Testis (tissue), 3 donors: ENCODE measurements around the gene COL25A1. TPM values are rescaled to one million over a fixed set of nuclear protein-coding genes. Genes with fewer than 3 reads are reported as not detected.
A peak's percentile ranks its signal among the peaks of the same experiment; 100 is the strongest.

Experiments used
- DNase-seq: peaks from one replicate; pipeline ENCODE4 v3.0.0-alpha.2; 2019
- H3K27ac ChIP-seq, 2 donors: fragments of 200-600 bp; sonication (generic); one replicate each; pipeline ENCODE4 v1.5.1; 2019
- H3K27me3 ChIP-seq: fragments of 200-600 bp; sonication (generic); one replicate; pipeline ENCODE4 v1.5.1; 2019
- H3K36me3 ChIP-seq: fragments of 200-600 bp; sonication (generic); one replicate; pipeline ENCODE4 v1.5.1; 2017; ENCODE audit warnings: low read depth; ENCODE audit errors: missing control alignments
- H3K4me1 ChIP-seq: fragments of 200-600 bp; sonication (generic); one replicate; pipeline ENCODE4 v1.5.1; 2019
- H3K4me3 ChIP-seq, 2 donors: fragments of 200-600 bp; sonication (generic); one replicate each; pipeline ENCODE4 v1.5.1; 2017 to 2019
- H3K9me3 ChIP-seq: fragments of 200-600 bp; sonication (generic); one replicate; pipeline ENCODE4 v1.5.1; 2017
- POLR2A ChIP-seq: fragments of 450-650 bp; IDR thresholded peaks from one replicate; pipeline ENCODE4 v1.6.1; 2017; ENCODE audit warnings: antibody characterized with exemption, mild to moderate bottlenecking, moderate library complexity
- WGBS, 2 donors: methylation state at CpG; one replicate each; pipeline ENCODE4 v1.1.5; 2018; 5-methylcytosine and 5-hydroxymethylcytosine counted together
- intact Hi-C: fragments of 100-400 bp; cut with DNase I; formaldehyde crosslinking; loops from one replicate; pipeline ENCODE4 v1.15.1; 2023; ENCODE audit warnings: low total_unique reads
- polyA plus RNA-seq: library from polyadenylated mRNA; stranded (reverse); fragments of 350-450 nt; fragmentation: Illumina TruSeq; extraction: RNeasy Lipid Tissue Mini Kit (QIAGEN cat#74804); gene quantifications from one replicate; pipeline ENCODE4 v1.2.3, GENCODE V29; 2014; ENCODE audit warnings: low read depth, low replicate concordance; ENCODE audit not compliant: insufficient read depth
- total RNA-seq, 2 donors: library from RNA; depleted of rRNA; stranded (reverse); fragments of >200 nt; gene quantifications; one replicate each; pipeline ENCODE4 v1.2.3, GENCODE V29; 2016
- TF ChIP-seq, protein P1 (sequence below), 3 experiments: fragments of 450-650 bp in 2 of 3; fragments of 200-600 bp in 1 of 3; sonication (generic) in 1 of 3; IDR thresholded peaks; one replicate each; pipeline ENCODE4 v1.5.1; 2016 to 2019; ENCODE audit warnings: antibody characterized with exemption in 3 of 3, mild to moderate bottlenecking in 2 of 3, moderate library complexity in 1 of 3

The COL25A1 gene
- total and polyA plus RNA-seq, 3 donors from 2014 or later, result 11.7 to 19.2 (median 17.2) TPM

DNA sequence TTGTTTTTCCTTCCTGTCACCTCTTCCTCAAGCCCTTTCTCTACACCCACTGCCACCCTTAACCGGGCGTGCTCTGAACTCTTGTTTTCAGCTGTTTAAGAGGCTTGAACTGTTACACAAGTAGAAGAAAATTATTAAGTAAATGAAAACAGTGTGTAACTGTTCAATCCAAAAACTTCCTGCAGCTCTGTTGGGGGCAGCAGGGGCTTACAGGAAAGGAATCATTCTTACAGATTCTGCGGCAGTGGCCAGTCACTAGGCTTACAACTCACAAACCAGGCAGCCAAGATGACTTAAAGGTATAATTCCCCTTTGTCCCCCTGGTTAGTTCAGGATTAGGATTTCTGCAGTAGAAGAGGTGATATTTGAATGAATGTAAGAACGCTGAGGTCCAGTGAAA, 469.4 kb downstream of the COL25A1 start:
- WGBS, 2 donors, result 89 to 90% methylated on average over 4 of the region's 4 CpGs
- DNase-seq, result no peak
- Histone ChIP-seq H3K4me3 (no peak overlapping the region), H3K9me3 (no peaks in the 10 kb centered on the region), H3K27ac (no peak overlapping the region), H3K36me3 (no peaks in the 10 kb centered on the region), H3K4me1 (no peaks in the 10 kb centered on the region), H3K27me3 (no peaks in the 10 kb centered on the region)
- TF ChIP-seq, protein P1, sequence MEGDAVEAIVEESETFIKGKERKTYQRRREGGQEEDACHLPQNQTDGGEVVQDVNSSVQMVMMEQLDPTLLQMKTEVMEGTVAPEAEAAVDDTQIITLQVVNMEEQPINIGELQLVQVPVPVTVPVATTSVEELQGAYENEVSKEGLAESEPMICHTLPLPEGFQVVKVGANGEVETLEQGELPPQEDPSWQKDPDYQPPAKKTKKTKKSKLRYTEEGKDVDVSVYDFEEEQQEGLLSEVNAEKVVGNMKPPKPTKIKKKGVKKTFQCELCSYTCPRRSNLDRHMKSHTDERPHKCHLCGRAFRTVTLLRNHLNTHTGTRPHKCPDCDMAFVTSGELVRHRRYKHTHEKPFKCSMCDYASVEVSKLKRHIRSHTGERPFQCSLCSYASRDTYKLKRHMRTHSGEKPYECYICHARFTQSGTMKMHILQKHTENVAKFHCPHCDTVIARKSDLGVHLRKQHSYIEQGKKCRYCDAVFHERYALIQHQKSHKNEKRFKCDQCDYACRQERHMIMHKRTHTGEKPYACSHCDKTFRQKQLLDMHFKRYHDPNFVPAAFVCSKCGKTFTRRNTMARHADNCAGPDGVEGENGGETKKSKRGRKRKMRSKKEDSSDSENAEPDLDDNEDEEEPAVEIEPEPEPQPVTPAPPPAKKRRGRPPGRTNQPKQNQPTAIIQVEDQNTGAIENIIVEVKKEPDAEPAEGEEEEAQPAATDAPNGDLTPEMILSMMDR (IDR thresholded peaks at IDR 0.05), result no peak
- no peak for TF ChIP-seq POLR2A
- intact Hi-C loops, result loop anchor here (10.0 kb wide), 1 partner anchor 572 kb away; no protein-coding TSS in a partner anchor

DNA sequence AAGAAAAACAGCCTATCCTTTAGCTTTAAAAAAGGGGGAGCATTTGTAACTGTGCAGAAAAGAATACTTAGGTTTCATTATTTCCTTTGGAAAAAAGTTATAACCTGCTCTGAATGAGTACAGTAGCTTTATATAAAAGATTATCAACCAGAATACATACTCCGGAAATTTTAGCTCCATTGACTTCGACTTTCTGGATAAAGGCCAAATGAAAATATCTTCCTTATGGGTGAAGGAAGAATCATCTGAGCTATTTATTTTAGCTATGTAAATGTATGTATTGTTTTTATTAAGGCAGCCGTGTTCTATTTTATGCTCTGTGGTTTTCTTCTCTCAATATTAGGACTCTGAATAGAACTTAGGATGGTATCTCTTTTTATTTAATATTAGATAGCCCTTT, 470.6 kb downstream of the COL25A1 start:
- intact Hi-C loops, result loop anchor here (10.0 kb wide), 1 partner anchor 573 kb away; no protein-coding TSS in a partner anchor

DNA sequence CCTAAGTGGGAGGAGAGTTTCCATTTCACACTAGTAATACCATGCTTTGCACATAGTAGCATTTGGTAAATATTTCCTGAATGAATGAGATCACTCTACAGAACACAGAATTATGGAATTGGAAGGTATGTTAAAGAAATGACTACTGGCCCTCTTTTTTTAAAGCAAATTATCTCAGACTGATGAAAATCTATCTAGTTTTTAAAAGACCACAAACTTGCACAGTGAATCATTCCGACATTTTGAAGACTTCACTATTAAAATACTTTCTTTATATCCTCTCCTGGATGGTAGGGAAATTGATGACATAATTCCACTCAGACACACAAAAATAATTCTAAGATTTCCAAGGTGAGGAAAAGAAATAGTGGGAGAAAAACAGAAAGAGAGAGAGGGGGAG, 471.2 kb downstream of the COL25A1 start:
- WGBS, 2 donors, result 85 to 91% methylated on average over 1 of the region's 1 CpG
- intact Hi-C loops, result loop anchor here (10.0 kb wide), 1 partner anchor 574 kb away; no protein-coding TSS in a partner anchor
- H3K4me3 ChIP-seq, result no peak overlapping the region
- H3K4me1 ChIP-seq, result no peaks in the 10 kb centered on the region
- no peak for DNase-seq
- no peaks in the 10 kb centered on the region for H3K9me3 ChIP-seq
- H3K27ac ChIP-seq, result no peak overlapping the region
- TF ChIP-seq POLR2A, result no peak
- TF ChIP-seq, protein P1 (IDR thresholded peaks at IDR 0.05), result no peak
- H3K36me3 ChIP-seq, result no peaks in the 10 kb centered on the region
- H3K27me3 ChIP-seq, result no peaks in the 10 kb centered on the region

More for the DNA sequence above, 470.6 kb downstream of the COL25A1 start:
- no peak for DNase-seq
- Histone ChIP-seq H3K4me3 (no peak overlapping the region), H3K9me3 (no peaks in the 10 kb centered on the region), H3K27ac (no peak overlapping the region), H3K36me3 (no peaks in the 10 kb centered on the region), H3K27me3 (no peaks in the 10 kb centered on the region), H3K4me1 (no peaks in the 10 kb centered on the region)
- WGBS, 2 donors, result 64 to 65% methylated on average over 3 of the region's 3 CpGs
- TF ChIP-seq, protein P1 (IDR thresholded peaks at IDR 0.05), result no peak
- no peak for TF ChIP-seq POLR2A

DNA sequence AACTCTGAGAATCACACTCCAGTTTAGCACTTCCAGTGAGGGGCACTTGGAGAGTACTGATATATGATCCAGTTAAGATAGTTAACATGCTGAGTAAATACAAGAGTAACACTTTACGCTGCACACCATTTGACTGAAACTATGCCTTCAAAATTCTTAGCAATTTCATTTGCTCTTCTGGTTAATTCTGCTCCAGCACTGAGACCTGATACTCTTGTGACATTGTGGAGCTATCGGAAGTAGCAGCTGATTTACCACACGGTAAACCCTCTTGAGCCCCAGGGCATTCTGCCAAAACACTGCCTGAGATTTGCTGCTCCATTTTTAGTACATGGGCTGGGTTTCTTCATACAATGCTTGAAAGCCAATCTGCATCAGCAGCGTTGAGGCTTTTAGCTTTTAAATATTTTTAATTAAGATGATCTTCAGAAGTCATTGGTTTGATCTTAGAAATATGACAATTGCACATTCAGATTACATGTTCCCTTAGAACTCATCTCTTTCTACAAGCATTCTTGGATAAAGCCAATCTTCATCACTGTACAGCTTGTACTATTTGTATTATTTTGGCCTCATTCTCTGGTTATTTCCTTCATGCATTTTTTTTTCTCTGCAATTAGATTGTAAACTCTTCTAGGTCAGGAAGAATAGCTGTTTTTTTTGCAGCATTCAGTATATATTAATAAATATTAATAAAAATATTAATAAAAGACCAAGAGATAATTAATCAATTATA, 471.8 kb downstream of the COL25A1 start:
- H3K36me3 ChIP-seq, result no peaks in the 10 kb centered on the region
- H3K9me3 ChIP-seq, result no peaks in the 10 kb centered on the region
- intact Hi-C loops, result loop anchor here (10.0 kb wide), 1 partner anchor 574 kb away; no protein-coding TSS in a partner anchor
- no peak for TF ChIP-seq POLR2A
- TF ChIP-seq, protein P1 (IDR thresholded peaks at IDR 0.05), result no peak
- no peaks in the 10 kb centered on the region for H3K4me1 ChIP-seq
- no peak overlapping the region for H3K27ac ChIP-seq
- peak; percentile 33 for DNase-seq
- H3K4me3 ChIP-seq, result no peak overlapping the region
- WGBS, 2 donors, result 57 to 62% methylated on average over 4 of the region's 4 CpGs
- no peaks in the 10 kb centered on the region for H3K27me3 ChIP-seq
